ENCODE data around the gene ARL11.

DNA sequence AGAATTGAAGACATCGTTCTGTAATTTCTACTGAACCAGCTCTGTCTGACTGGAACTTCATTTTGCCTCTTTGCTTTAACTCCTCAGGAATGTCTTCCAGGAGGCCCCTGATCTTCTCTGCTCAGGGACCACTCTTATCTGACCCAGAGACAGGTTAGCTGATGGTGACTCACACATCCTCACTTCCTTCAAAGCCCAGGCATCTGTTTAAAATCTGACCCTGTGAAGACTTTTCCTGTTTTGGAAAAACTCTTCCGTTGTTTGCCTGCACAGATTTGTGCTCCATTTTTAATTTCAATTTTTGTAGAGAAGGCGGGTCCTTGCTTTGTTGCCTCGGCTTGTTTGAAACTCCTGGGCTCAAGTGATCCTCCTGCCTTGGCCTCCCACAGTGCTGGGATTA lies 1.6 kb downstream of the ARL11 start:
- TF ChIP-seq, protein P1, sequence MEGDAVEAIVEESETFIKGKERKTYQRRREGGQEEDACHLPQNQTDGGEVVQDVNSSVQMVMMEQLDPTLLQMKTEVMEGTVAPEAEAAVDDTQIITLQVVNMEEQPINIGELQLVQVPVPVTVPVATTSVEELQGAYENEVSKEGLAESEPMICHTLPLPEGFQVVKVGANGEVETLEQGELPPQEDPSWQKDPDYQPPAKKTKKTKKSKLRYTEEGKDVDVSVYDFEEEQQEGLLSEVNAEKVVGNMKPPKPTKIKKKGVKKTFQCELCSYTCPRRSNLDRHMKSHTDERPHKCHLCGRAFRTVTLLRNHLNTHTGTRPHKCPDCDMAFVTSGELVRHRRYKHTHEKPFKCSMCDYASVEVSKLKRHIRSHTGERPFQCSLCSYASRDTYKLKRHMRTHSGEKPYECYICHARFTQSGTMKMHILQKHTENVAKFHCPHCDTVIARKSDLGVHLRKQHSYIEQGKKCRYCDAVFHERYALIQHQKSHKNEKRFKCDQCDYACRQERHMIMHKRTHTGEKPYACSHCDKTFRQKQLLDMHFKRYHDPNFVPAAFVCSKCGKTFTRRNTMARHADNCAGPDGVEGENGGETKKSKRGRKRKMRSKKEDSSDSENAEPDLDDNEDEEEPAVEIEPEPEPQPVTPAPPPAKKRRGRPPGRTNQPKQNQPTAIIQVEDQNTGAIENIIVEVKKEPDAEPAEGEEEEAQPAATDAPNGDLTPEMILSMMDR (IDR thresholded peaks at IDR 0.05): no peak
- no peak for TF ChIP-seq POLR2A (IDR thresholded peaks at IDR 0.05)

All from uterus (tissue), 2 donors.